GM21515 (cell line): Measurements from ENCODE around the gene PNPT1.

Source experiments
- ATAC-seq: cut with Tn5 transposase; IDR thresholded peaks from one replicate; pipeline ENCODE4 v1.9.1; 2021; ENCODE audit not compliant: unreplicated experiment

PNPT1 gene

DNA sequence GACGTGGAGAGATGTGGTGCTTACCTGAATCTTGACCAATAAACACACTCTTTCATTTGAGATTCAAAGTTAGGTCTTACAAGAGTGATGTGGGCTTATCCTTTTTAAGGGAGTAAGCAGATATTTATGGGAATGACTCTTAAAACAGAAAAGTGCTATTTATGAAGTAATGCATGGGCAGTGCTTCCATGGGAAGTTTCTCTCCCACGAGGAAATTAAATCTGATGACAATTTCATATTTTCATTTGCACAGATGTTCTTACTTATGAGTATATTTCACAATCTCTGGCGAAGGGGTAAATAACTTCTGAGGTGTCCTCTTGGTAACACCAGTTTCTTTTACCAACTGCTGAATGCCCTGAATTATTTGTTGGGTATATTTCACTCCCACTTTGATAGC, 21.0 kb downstream of the PNPT1 start:
- ATAC-seq: no peak

DNA sequence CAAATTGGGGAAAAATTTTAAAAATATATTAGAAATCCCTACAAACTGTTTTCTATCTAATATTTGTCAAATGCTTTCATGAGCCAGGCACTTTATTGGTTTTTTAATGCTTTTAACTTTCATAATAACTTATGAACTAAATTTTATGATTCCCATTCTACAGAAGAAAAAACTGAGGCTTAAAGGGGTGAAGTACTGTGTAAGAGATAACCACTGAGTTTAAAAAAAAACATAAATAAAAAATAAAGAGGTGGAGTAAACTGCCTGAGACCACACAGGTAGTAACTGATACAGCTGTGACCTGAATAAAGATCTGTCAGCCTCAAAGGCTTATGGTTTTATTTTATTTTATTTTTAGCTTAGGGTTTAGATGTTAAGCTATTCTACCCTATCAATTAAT, 24.7 kb downstream of the PNPT1 start:
- no peak for ATAC-seq

DNA sequence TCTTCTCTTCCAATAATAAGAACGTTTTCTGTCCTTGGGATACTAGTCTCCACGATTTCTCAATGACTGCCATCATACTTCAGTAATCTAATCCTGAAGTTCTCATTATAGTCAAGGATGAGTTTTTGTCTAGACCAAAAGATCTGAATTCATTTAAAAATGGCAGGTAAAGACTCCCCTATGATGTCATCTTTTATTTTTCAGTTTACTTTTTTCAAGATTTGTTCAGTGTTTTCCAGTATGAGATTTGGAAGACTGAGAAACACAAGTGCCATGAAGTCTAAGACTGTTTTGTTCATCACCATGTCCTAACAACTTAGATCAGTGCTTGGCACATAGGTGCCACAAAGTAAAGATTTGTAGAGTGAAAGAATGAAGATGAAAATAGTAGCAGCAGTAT, 40.4 kb downstream of the PNPT1 start:
- ATAC-seq: no peak

DNA sequence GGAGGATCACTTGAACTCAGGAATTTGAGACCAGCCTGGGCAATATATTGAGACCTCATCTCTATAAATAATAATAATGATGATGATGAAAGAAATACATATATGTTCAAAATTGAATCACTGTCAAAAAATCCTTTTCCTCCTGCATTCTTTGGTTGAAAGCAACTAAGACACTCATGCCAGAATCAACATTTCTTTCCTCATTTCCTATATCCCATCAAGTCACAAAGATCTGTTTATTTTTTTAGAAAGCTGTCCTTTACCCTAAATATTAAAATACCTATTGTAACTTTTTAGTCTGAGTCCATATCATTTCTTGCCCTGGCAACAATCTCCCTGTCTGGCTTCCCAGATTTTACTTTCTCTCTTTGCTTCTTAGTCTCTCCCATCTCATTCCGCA, 44.4 kb downstream of the PNPT1 start:
- no peak for ATAC-seq

DNA sequence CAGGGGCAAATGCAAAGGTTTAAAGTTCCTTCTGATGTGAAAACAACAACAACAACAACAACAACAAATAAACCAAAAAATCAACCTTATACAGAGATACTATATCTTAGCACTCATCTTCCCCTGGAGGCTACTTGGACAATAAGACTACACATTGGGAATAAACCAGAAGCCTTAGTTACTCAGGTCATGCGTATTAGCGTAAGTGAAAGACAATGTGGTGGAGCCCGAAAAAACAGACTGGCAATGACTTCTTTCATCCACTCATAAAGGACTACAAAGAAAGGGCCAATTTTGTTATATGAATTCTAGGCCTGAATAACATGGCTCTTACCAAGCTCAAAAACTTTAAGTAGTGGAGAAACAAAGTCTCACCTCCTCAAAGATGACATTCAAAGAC, 56.8 kb downstream of the PNPT1 start:
- ATAC-seq: no peak

DNA sequence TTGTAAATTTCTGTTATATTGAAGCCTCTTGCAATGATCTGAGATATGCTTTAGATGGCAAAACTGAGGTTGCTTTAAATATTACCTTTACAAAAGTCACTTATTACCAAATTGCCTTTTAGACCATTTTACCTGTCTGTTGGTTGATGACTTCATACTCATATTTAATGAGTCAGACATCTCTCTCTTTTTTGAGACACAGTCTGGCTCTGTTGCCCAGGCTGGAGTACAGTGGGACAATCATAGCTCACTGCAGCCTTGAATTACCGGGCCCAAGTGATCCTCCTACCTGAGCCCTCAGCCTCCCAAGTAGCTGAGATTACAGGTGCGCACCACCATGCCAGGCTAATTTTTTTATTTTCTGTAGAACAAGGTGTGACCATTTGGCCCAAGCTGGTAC, 64.7 kb downstream of the PNPT1 start:
- ATAC-seq: no peak

DNA sequence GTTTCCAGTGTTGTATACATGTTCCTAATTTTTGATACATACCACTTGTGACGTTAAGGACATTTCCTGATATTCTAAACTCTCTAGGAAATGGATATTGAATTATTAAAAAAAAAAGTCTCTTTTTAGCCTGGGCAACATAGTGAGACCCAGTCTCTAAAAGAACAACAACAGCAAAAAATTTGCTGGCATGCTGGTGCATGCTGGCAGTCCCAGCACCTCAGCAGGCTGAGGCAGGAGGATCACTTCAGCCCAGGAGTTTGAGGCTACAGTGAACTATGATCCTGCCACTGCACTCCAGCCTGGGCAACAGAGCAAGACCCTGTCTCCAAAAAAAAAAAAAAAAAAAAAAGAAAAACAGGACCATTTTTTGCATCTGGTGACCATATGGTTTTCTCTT, 65.7 kb downstream of the PNPT1 start:
- ATAC-seq: no peak

DNA sequence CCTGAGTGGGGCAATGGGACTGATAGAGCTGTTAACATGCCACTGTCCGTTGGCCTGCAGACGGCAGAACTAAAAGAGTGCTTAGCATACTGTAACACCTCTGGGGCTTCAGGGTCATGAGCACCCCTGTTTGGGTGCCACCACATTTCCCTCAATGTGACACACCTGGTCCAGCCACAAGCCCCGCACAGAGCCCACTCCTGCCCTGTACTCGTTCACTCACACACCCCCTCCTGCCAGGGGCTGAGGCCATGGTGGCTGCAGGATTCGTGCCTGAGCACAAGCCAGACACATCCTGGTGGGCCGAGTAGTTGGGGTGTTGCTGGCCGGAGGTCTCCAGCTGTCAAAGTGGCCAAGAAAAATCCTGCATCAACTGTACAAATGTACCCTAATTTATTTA, 71.8 kb downstream of the PNPT1 start:
- no peak for ATAC-seq

DNA sequence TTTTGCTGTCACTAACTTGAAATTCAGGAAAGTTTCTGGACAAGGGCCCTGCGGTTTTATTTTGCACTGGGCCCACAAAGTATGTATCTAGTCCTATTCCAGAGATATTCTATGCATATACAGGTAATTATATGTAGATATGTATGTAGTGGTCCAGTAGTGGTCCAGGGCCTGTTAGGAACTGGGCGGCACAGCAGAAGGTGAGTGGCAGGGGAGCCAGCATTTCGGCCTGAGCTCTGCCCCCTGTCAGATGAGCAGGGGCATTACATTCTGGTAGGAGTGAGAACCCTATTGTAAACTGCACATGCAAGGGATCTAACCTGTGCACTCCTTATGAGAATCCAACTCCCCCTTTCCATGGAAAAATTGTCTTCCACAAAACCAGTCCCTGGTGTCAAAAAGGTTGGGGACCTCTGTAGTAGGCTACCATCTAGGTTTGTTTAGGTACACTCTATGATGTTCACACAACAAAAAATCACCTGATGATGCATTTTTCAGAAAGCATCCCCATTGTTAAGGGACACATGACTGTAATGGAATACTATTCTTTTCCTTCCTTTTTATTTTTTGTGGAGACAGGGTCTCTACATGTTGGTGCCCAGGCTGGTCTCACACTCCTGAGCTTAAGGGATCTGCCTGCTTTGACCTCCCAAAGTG, 73.4 kb downstream of the PNPT1 start:
- no peak for ATAC-seq

DNA sequence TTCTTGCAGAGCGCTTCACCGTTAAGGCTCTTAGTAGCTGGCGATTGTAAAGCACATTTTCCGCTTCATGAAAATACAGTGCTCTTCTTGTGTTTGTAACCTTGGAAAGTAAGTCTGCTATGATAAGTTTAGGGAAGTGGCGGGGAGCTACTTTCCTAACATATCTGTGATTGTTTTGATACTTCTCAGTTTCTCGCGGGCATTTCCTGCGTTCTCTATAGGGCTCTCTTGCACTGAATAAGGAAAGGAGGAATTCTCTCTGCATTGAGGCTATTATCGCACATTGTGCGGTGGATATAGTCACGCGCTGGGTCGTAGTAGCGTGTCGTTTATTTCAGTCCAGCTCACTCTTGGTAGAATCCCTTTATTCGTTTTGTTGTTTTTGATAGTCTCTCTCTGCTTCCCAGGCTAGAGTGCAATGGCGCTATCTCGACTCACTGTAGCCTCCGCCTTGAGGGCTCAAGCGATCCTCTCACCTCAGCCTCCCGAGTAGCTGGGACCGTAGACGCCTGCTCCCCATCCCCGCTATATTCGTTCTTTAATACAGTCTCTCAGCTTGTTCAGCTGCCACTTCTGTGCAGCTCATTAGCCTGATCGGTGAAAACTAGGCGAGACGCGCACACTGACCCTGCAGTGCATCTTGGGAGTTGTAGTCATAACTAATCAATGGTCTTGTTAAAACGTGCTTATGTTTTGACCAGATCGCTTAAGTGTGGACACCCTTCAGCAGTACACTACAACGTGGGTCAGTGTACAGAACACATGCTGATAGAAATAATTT, 75.2 kb downstream of the PNPT1 start:
- peak; percentile 32 for ATAC-seq

DNA sequence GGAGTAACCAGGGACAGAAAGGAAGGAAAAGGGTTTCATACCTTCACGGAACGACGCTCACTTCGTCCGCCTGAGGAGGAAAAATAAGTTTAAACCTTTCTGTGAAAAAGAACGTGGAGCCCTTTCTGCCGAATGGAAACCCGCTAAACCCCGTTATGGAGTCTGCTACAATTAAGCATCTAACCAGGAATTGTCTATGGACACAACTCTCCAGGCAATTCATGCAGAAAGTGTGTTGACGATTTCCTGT, 75.7 kb downstream of the PNPT1 start:
- no peak for ATAC-seq

DNA sequence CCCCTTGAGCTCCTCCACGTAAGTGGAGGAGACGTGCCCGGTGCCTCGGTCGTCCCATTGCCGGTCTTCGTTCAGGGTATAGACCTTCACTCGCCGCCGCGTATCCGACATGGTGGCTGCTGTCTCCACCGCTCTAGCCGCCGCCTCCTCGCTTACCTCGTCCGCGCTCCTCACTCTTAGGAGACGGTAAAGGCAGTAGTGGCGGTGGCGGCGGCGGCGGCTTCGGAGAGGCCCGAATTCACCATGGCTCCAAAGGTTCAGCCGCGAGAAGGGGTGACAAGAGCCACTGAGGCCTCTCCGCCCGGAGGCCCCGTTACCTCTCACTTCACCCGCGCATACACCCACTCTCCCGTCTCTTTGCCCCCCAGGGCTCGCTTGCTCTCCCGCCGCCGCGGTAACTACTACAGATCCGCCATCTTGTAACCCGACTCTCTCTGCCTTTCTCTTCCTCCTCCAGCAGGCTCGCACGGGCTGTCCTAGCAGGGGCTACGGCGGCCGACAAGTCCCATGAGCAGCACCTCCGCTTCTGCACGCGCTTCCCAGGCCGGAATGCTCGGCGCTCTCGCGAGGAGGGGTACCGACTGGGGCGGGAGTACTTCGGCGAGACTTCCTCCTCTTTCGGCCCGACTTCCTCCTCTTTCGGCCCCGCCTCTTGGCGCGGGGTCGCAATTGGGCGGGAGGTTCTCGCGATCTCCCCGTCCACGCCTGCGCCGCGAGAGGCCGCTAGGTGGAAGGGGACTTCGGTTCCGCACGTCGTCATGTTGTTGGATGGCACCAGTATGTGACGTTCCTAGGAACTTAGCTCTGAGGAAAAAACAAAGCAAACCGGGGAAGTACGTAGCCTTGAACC, 76.2 kb downstream of the PNPT1 start, which contains the start of gene PPP4R3B:
Gene PPP4R3B, minus strand, starts transcription at position 448 of the 850 bp plus-strand sequence. Its CDS starts 337 bp downstream, at position 111.
- ATAC-seq: peak; percentile 84

DNA sequence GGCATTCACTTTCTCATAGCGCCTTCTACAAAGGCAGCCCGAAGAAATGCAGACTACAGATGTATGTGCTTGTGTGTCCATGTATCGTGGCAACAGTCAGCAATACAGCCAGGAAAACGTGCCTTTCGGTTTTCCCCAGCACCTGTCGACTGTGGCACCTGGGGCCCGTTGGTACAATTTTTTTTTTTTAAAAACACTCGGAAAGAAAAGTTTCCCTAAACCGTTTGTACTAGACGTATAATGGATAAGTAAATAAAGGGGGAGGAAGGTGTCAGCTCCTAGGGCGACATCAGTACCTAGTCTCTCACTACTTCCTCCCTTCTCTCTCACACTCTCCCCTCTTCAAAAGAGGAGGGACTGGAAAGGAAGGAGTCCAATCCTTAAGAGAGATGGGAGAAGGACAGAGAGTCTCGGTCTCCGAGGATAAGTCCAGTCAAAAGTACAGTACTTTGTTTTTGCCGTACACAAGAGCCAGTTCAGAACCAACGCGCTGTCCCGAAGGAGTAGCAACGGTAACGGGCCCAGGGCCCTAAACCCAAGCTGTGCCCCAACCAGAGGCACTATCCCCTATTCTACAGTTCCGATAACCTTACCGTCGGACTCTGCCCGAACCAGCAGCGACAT, 77.0 kb downstream of the PNPT1 start:
- peak; percentile 10 for ATAC-seq

DNA sequence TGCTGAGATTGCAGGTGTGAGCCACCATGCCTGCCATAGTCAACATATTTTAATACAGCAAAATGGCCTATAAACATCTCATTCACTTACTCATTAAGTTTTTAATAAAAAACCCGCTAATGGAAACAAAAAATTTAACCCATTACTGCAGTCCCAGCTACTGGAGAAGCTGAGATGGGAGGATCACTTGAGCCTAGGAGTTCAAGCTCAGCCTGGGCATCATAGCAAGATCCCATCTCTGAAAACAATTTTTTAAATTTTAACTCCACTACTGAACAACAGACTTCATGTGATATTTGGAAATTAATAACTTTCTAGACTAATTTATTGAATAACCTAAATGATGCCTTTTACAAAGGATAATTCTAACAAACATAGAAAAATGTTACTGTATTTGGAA, 81.6 kb downstream of the PNPT1 start:
- no peak for ATAC-seq

DNA sequence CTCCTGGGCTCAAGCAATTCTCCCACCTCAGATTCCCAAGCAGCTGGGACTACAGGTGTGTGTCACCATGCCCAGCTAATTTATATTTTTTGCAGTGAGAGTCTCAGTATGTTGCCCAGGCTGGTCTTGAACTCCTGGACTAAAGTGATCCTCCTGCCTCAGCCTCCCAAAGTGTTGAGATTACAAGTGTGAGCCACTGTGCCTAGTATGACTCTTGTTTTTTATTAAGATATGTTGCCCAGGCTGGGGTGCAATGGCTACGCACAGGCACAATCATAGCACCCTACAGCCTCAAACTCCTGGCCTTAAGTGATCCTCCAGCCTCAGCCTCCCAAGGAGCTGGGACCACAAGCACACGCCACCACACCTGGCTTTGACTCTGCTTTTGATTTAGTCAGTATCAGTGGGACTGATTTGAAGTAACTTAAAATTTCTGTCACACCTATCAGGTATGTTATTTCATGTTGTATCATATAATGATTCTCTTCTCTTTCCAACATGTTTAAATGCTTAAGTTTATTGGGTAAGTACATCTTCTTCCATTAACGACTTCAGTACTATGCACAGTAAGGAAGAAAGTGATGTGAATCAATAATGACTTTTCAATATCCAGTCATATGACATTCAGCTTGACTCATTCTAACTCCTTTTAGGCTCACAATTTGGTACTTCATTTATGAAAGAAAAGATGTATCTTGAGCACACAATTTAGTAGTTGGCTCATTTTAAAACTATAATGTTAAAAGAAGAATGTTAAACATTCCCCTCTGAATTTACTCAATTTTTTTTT, 82.5 kb downstream of the PNPT1 start:
- no peak for ATAC-seq

DNA sequence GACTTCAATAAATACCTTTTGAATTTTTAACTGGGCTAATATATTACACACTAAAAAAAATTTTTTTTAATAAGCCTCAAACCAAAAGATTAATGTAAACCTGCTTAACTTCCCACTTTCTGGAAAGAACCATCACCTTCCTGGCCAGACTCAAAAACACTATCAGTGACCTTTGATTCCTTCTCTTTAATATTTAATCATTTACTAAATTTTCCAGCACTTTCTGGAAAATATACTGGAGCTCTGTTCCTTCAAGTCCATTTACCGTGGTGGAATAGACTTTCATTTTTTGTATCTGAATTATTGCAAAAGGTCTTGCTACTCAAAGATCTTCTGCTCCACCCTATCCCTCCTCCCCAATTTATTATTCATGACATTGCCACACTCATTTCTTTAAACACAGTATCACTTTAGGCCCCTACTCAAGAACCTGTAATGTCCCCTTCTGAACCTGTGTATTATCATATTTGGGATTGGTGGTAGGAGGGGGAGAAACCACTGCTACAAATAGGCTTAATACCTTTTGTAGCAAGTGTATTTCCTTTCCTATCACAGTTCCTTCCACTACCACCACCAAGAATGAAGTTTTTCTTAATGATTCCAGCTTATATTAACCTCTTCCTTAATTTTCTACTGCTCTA, 83.6 kb downstream of the PNPT1 start:
- no peak for ATAC-seq

DNA sequence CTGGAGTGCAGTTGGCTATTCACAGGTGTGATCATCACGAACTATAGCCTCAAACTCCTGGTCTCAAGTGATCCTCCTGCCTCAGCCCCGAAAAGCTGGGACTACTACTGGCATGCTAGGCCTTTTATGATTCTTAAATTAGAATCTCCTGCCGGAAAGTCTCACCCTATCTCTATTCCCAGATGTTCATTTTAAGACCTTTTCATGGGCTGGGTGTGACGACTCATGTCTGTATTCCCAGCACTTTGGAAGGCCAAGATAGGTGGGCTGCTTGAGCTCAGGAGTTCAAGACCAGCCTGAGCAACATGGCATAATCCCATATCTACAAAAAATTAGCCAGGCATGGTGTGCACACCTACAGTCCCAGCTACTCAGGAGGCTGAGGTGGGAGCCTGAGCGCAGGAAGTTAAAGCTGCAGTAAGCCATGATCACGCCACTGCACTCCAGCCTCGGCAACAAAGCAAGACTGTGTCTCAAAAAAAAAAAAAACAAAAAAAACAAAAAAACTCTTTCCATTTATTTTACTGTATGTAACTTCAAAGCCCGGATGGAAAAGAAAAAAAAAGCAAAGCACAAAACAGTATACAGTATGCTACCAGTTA, 84.3 kb downstream of the PNPT1 start:
- no peak for ATAC-seq

DNA sequence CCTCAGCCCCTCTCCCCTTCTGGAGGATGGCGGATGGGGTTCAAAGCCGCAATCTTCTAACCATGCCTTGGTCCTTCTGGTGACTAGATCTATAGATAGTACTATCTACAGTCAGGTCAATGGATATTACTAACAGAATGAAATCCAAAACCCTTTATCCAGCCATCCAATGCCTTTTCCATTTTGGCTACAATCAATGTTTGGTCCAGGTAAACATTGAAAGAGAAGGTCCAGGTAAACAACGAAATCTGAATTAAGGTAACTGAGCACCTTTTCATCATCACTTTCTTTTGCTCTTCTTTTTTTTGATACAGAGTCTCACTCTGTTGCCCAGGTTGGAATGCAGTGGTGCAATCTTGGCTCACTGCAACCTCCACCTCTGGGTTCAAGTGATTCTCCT, 85.9 kb downstream of the PNPT1 start:
- no peak for ATAC-seq

DNA sequence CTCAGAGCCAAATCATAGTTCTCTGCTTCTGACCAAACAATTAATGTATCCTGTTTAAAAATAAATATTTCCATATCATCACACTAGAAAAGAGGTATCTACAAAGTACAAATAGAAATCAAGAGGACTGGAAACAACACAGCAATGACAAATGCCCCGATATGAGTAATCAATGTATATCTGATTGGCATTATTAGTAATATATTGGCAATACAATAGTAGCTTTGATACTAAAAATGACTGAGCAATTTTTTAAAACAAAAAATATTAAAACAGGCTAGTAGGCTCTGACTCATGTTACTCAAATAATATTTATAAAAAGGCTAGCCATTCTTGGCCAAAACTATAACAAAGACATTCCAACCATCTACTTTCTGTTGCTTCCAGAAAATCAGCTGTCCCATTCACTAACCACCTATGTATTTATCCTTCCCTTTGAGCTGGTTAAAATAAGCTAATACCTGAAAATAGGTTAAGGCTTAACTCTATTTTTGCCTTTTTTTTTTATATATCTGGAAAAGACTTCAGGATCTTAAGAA, 89.5 kb downstream of the PNPT1 start:
- no peak for ATAC-seq

DNA sequence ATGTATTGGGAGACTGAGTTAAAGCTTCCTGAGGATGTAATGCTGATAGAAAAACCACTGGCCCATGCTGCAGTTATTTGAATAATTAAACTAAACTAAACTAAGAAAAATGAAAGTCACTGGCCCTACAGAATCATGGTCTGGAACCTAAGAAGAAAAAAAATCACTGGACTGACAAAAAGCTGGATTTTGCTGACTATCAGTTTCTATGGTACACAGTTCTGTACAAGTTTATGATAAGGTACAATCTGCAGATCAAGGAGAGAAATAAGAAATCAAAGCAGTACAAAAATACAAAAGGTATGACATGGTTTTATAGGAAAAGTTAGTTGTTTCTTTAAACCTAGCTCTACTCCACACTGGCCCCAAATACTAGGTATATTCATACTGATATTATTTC, 91.8 kb downstream of the PNPT1 start:
- ATAC-seq: no peak
